ENCODE data around the gene GRXCR2. TPM values are rescaled to one million over a fixed set of nuclear protein-coding genes. Genes with fewer than 3 reads are reported as not detected.

GRXCR2 gene
- total RNA-seq, 1 donor from 2014 or later: not detected

- peak; percentile 58 for DNase-seq
- Histone ChIP-seq H3K4me3 (peak overlapping the region; percentile 46), H3K27me3 (ENCODE audit: low read depth) (no peaks in the 10 kb centered on the region), H3K9me3 (no peaks in the 10 kb centered on the region), H3K4me1 (peaks cover 15% of the 10 kb centered on the region), H3K27ac (peak overlapping the region; percentile 16), H3K36me3 (no peaks in the 10 kb centered on the region)
- no peak for TF ChIP-seq CTCF (IDR thresholded peaks at IDR 0.05)
- intact Hi-C loops (cut with DNase I): no loop called here
- peak; percentile 62 to 71 for ATAC-seq
Measured at GRCh38 chr5:145856285-145856818, 16.5 kb downstream of the GRXCR2 start.

GRCh38 chr5:145855763-145856267 is 17.0 kb downstream of the GRXCR2 start:
- no peaks in the 10 kb centered on the region for H3K9me3 ChIP-seq
- intact Hi-C loops (cut with DNase I): no loop called here
- ATAC-seq (peak in 1 of 2 donors; percentile 37), DNase-seq (no peak)
- peak overlapping the region; percentile 46 for H3K4me3 ChIP-seq
- TF ChIP-seq CTCF (IDR thresholded peaks at IDR 0.05): no peak
- no peak overlapping the region for H3K27ac ChIP-seq
- H3K4me1 ChIP-seq: peaks cover 15% of the 10 kb centered on the region
- no peaks in the 10 kb centered on the region for H3K36me3 ChIP-seq
- no peaks in the 10 kb centered on the region for H3K27me3 ChIP-seq (ENCODE audit: low read depth)

- no peak for TF ChIP-seq CTCF (IDR thresholded peaks at IDR 0.05)
- no peak overlapping the region for H3K27ac ChIP-seq
- intact Hi-C loops (cut with DNase I): no loop called here
- no peaks in the 10 kb centered on the region for H3K9me3 ChIP-seq
- H3K4me3 ChIP-seq: no peak overlapping the region
- H3K27me3 ChIP-seq (ENCODE audit: low read depth): no peaks in the 10 kb centered on the region
- H3K36me3 ChIP-seq: no peaks in the 10 kb centered on the region
- ATAC-seq: peak; percentile 46 to 55
- DNase-seq: no peak
- H3K4me1 ChIP-seq: peaks cover 15% of the 10 kb centered on the region
Measured at GRCh38 chr5:145854651-145855258, 18.1 kb downstream of the GRXCR2 start.

- H3K36me3 ChIP-seq: no peaks in the 10 kb centered on the region
- DNase-seq: no peak
Measured at GRCh38 chr5:145853781-145854376, 18.9 kb downstream of the GRXCR2 start.

GRCh38 chr5:145852990-145853389 is 19.8 kb downstream of the GRXCR2 start:
- Histone ChIP-seq H3K36me3 (no peaks in the 10 kb centered on the region), H3K4me3 (no peak overlapping the region), H3K4me1 (peaks cover 15% of the 10 kb centered on the region), H3K27ac (no peak overlapping the region), H3K9me3 (no peaks in the 10 kb centered on the region), H3K27me3 (ENCODE audit: low read depth) (no peaks in the 10 kb centered on the region)
- no peak for ATAC-seq
- intact Hi-C loops (cut with DNase I): no loop called here
- TF ChIP-seq CTCF (IDR thresholded peaks at IDR 0.05): no peak
- no peak for DNase-seq

More at GRCh38 chr5:145853781-145854376, 18.9 kb downstream of the GRXCR2 start:
- no peak overlapping the region for H3K27ac ChIP-seq
- H3K27me3 ChIP-seq (ENCODE audit: low read depth): no peaks in the 10 kb centered on the region
- ATAC-seq: no peak
- no peak overlapping the region for H3K4me3 ChIP-seq
- TF ChIP-seq CTCF (IDR thresholded peaks at IDR 0.05): no peak
- peaks cover 15% of the 10 kb centered on the region for H3K4me1 ChIP-seq
- intact Hi-C loops (cut with DNase I): no loop called here
- H3K9me3 ChIP-seq: no peaks in the 10 kb centered on the region
